NCI-H2107 treated with DMSO at 0.1 percent for 48 hours (cell line): ENCODE data around the gene SMIM27.
A peak's percentile ranks its signal among the peaks of the same experiment; 100 is the strongest.

Experiments
- DNase-seq: peaks from one replicate; lab custom pipeline; 2025; ENCODE audit not compliant: unreplicated experiment; lab: John Stamatoyannopoulos, UW

Gene SMIM27

DNA sequence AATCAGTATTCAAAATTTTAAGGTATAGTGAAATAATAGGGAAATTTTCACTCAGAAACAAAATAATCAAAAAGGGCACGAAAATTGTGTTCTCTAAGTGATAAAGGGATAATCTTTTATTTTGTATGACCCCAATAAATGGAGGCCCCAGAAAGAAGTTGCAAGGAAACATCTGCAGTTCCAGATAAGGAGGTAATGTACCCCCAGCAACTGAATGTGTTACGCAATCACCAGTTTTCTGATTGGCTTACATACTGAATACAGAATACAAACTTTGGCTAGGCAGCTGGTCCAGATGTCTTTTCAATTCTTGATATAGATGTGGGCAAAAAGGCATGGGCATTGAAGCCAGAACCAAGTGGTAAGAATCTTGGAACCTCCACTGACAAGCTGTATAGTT, 2.0 kb downstream of the SMIM27 start:
- no peak for DNase-seq

DNA sequence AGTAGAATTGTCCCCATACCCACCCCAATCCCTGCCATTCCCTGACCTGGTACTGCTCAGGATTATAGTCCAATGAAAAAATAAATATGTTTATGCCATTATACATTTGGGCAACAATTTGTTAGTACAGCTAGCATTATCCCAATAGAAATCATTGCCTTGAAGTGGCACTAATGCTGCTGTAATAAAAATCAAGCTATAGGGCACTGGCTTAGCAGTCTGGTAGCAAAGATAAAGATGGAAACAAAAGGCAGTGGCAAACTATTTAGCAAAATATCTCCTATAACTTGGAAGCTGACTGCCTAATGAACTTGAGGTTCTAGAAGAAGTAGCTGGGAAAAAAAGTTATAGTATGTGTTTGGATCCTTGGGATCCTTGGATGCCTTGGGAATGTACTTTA, 2.5 kb downstream of the SMIM27 start:
- DNase-seq, result no peak

DNA sequence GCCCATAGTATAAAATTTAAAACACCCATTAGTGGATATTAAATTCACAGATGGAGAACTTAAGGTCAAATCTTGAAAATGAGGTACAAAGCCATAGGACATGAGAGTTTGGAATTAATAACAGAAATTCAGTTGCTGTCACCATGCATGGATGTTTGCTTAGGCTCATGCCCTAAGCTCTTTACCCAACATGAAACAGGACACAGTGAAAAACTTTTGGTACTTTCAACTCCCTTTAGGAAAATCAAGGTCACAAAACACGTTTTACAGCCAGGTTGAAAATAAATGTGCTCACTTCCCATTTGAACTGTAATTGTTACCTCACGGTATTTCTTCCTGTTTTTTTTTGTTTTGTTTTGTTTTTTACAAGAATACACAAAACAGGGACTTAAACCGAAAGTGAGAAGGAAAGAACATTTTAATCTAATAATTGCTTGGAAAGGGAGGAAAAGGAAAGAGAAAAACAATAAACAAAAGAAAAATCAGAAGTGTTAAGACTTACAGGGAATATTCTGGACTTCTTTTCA, 6.3 kb downstream of the SMIM27 start:
- no peak for DNase-seq

DNA sequence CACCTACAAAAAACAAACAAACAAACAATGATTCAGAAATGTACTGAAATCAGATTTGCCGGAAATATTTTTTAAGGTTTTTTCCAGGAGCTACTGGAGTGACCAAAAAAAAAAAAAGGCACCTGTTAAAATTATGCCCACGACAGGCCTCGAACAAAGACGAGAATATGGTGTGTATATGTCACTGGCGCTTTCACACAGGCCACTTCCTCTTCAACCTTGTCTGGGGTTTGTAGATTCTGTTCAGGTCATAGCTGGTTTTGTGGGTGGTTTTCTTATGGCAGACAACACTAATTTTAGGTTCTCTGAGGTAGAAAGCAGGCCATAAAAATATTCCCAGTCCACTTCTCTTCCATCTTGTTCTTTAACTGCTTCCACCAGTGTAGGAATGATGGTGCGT, 13.8 kb downstream of the SMIM27 start:
- no peak for DNase-seq

DNA sequence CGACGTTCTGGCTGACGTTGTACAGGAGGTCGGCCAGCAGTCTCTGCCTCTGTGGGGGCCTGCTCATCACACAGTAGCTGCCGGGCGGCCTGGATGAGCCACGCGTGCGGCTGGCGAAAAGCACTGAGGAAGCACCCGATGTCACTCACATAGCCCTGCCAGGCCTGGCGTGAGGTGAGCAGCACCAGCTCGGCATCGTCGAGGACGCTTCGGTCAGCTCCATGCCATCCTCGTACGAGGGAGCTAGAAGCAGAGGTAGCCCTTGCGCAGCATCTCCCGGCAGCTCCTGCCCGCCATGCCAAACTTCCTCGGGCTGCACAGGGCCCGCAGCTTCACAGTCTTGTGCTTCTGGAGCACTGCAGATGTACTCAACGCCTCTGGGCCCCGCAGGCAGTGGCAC, 14.6 kb downstream of the SMIM27 start:
- no peak for DNase-seq

DNA sequence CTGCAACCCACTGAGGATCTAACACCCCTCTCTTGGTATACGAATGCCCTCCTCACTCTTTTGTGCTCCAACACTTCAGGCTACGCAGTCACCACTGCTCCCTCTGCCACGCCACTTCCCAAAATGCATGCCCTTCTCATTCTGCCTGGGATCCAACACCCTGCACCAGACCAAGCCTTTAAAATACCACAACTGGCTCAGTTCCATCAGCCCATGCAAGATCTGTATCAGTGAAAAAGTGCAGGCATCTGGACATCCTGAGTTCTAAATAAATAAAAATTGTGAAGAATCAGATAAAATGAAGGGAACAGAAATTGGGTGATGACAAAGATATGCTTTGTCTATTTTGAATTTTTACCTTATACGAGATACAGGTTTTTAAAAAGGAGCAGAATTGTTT, 18.1 kb downstream of the SMIM27 start:
- no peak for DNase-seq

DNA sequence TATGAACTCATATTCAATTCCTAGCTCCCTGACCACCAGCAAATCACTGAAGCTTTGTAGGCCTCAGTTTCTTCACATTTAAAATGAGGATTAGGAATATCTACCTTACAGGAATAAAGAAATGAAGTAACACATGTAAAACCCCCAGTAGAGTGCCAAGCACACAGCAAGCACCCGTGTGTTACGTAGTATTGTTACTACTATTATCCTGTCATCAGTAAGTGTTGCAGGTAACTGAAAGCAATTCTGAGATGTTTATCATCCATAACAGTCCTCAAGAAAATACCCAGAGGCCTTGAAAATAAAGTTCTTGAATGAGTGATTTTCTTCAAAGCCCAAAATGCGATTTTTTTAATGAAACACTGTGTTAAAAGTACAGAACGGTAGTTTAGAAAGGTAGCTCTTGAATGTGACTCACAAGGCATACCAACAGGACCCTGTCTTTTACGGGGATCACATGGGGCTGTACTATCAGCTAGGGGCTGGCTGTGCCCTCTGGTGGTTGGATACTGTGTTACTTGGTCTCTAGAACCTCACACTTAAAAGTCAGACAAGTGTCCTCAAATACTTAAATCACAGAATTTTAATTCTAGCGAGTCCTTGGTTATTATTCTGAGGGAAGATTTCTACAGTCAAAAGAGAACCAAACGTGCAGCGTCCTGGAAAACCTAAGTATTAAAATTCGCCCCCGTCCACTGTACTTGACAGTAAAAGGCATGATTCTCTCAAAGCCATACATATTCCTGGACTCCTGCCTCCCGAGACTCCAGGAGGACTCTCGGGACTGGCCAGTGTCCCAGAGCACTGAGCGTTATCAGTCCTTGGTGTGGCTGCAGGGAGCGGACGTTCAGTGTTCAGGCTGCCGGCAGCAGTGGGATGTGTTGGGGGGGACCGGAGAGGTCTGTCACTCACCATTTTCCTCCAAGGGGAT, 20.1 kb downstream of the SMIM27 start:
- DNase-seq, result peak; percentile 60

DNA sequence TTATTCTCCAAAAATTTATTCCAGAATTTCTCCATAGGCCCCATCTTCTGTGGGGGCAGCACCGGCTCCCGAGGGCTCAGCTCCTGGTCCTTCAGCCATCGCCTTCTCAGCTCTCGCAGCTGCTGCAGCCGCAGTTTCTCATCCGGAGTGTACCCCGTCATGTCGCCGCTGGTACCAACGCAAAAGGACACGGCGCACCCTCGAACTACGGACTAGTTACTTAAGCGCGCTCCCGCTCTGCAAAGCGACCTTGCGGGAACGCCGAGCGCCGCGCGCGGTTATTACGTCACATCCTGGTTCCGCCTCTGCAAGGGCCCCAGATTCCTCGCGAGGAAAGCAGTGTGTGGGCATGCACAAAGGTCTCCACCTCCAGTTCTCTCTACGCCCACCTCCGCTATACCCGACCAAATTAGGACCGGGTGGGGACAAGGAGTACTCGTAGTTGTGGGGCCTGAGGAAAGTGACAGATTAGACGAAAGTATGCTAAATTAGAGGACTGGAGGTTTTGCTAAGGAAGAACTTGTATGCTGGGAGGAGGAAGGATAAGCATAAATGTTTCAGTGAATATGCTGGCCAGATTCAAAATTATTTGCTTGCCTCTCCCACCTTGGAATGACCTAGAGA, 20.9 kb downstream of the SMIM27 start, which contains the start of gene NDUFB6:
TSS of gene NDUFB6 (minus strand) at position 260 of the 624 bp plus-strand sequence. CDS start at position 161, 99 bp downstream.
- peak; percentile 77 for DNase-seq

DNA sequence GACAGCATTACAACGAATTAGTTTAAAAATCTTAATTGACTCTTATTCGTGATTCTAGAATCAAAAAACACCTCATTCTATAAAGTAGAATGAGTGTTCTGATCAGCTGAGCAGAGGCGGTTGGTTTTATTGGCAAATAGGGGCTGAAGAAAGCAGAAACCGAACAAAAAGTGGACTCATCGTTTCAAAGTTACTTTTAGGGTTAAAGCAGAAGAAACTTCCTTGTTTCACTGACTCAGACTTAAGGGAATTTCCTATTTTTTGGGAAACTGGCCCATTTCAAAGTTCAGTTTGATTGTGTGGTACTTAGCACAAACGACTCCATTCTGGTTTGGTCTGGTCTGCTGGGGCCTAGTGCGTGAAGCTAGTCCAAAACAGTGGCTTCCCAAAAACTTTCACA, 21.7 kb downstream of the SMIM27 start:
- no peak for DNase-seq

DNA sequence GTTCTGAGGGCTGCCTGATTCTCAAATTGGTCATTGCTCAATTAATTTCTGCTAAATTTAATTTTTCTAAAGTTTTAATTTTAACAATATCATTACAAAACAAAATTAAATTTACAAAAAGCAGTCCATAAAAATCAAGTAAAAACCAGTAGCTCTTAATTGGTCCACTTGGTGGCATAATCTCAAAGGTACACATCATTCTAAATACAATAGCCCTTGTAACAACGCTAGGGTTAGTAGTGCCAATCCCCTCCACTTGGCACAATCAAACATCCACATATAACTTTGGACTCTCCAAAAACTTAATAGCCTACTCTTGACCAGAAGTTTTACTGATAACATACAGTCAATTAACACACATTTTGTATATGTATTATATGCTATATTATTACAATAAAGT, 22.7 kb downstream of the SMIM27 start:
- no peak for DNase-seq

DNA sequence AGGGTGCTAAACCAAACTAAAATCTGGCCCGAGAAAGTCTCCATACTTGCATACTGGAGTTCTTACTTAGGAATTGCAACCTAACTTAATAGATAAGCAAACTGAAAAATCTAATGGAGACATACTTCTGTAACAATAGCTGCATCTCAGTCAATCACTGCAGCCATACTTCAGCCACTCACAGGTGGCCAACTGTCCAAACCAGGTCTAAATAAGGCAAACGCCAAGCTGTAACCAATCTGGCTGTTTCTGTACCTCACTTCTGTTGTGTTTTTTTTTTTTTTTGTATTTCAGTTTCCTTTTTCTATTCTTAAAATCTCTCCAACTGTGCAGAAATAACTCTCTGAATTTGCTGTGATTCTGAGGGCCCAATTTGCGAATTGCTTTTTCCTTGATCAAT, 25.2 kb downstream of the SMIM27 start:
- DNase-seq, result no peak

DNA sequence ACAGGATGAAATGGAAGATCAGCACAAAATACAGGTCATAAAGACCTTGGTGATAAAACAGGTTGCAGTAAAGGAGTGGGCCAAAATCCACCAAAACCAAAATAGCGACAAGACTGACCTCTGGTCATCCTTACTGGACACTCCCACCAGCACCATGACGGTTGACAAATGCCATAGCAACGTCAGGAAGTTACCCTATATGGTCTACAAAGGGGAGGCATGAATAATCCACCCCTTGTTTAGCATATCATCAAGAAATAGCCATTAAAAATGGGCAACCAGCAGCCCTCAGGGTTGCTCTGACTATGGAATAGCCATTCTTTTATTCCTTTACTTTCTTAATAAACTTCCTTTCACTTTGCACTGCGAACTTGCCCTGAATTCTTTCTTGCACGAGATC, 26.8 kb downstream of the SMIM27 start:
- no peak for DNase-seq

DNA sequence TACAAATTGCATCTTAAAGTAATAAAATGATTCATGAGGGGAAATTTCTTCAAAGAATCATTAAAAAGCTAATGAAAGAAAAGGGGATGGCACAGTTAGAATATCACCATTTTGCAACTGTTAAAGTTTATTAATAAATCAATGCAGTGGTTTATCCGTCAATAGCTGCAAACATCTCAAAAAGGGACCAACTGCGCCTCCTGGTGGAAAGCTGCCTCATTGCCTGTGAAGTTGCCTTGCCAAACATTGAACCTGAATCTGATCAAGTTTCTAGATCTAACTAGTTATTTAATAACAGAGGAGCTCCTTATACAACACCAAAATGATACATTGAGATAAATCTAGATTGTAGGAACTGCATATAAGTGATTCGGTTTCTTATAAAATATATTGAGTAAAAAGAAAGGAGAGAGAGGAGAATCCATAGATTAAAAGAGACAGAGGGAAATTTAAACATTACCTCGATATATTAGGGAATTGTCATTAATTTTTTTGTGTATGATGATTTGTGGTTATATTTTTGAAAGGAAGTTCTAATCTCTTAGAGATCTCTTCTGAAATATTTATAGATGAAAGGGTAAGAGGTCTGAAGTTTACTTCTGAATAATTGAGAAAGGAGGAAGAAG, 27.7 kb downstream of the SMIM27 start:
- DNase-seq, result peak; percentile 7

DNA sequence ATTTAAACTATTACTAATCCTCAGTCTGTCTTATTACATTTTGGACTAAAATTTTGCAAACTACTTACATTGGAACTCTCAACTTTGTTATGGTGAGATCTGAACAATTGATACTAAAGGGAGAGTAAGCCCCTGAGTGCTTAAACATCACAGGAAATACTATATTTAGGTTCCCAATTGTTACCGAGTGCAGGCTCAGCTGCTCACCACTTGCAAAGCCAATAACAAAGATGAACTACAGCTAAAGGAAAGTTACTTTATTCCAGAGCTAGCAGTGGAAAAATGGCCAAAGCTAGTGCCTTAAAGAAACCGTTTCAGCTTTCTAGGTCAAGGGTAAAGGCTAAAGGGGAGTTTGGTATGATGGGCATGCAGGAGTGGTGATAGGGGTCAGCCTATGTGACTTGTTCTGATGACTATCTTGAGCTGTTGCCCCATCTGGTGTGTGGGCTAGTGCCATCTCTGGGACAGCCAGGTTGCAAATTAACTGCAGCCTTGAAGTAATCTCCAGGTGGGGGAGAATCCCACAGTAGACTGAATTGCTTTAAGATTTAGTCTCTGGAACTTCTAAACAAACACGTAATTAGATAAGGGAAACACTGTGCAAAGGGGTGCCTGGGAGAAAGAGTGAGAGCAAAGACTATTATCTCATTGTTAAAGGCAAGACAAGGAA, 28.6 kb downstream of the SMIM27 start:
- no peak for DNase-seq

DNA sequence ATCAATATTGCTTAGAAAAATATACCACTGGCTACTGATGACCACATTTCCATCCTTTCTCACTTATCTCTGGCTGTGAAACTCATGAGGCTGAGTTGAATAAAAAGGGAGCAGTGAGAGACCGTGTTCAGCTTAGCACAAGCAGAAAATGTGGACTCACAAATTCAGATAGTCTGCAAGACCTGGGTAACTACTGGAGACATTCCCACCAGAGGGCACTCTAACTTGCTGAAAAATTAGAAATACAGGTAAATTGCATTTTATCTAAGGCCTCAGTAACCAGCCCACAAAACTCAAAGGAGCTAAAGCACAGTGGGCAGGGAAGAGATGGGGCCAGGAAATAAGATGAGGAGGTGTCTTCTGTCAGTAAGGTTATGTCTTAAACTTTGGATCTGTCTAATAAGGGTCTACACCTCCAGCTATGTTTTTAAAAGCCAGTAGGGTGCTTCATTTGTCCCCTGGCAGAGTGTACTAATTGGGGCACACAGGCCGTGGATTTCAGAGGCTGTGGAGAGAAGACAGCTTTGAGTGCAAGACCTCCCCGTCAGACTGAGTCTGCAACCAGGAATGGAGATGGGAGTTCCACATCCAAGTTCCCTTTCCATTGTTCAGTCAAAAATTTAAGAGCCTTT, 29.5 kb downstream of the SMIM27 start:
- peak; percentile 50 for DNase-seq

DNA sequence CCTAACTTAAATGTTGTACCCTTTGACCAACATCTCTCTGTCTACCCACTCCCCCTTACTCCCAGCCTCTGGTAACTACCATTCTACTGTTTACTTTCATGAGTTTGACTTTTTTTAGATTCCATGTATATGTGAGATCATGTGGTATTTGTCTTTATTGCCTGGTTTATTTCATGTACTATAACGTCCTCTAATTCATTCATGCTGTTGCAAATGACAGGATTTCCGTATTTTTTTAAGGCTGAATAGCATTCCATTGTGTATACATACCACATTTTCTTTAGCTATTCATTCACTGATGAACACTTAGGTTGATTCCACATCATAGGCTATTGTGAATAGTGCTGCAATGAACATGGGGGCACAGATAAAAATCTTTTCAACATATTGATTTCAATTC, 32.7 kb downstream of the SMIM27 start:
- no peak for DNase-seq

DNA sequence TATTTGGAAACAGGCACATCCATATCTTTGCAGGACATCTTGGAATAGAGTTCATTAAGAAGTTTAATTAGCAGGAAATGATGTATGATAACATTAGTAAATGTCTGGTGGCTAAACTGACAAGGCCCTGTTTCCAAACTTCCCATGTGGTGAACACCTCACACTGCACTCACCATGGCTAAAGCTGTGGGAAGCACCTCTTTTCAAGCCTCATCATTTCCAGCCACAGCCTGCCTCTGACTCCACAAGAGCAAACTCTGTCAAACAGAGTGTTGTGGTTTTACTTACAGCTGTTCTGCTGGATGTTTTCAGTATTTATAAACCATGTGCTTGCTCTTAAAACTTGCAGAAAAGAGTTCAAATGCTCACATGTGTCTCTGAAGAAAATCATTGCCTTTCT, 35.8 kb downstream of the SMIM27 start:
- no peak for DNase-seq

DNA sequence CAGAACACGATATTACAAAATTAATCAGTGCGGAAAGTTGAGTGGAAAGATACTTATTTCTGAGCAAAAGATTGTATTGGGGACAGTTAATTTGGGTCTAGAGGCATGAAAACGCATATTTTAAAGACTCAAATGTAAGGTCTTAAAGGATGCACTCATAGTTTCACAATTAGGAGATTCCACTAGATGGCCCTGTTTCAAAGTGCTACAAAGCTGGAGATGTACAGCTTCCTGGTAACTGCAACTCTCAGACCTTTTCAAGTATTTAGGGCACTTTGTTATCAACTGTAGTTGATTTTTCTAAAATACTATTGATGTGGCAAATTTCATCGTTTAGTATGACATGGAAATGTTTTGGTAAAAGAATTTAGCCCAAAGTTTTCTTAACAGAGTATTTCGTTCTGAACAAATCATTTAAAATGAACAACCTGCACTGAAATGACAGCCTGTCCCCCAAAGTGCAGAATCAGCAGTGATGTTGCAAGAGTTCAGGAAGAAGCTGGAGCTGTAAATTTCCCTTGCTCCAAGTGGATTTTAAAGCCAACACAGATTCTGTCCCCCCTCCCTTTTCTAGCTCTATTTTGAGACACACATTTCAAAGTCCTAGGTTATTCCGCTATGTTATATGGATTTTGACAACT, 37.1 kb downstream of the SMIM27 start:
- peak; percentile 35 for DNase-seq

DNA sequence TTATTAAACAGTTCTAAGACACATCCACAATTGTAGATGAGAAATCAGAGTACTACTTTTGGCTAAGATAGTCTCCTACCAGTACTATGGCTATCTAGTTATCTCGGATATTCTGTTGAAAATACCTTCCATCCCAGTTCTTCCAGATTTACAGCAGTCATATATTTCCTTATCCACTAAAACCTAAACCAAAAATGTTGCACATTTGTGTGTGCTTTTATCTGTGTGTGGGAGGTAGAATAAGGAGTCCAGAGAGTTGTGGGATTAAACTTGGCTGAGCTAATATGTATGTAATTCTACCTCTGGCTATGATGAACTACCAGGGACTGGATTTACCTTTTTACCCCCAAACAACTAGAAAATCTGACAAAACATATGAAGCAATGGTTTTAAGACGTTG, 38.3 kb downstream of the SMIM27 start:
- no peak for DNase-seq

DNA sequence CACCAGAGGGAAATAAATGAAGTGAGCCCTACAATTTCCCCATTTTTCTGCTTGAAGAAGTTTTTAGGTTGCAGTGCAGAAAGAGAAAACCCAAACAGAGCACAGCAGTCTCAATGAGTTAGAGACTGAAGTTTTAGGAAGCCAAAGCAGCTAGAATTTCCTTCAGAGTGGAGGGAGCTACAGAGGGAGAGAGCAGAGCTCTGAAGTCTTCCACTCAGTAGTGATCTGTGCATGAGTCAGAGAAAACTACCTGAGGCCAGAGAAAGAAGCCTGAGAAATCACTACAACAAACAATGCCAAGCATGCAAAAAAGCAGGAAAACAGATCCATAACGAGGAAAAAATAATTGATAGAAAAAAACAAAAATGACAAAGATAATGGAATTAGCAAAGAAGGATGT, 38.8 kb downstream of the SMIM27 start:
- DNase-seq, result no peak
